GM18517 (cell line): Measurements from ENCODE around the gene MEIOB.
"Not testable (repeated sequence)": the region's sequence is repeated elsewhere in the genome, so short reads cannot be mapped to it uniquely, and the experiment has no call there.

Experiments
- ATAC-seq: cut with Tn5 transposase; IDR thresholded peaks from one replicate; pipeline ENCODE4 v1.9.1; 2021; ENCODE audit warnings: mild to moderate bottlenecking, moderate library complexity; ENCODE audit not compliant: unreplicated experiment

Gene MEIOB

DNA sequence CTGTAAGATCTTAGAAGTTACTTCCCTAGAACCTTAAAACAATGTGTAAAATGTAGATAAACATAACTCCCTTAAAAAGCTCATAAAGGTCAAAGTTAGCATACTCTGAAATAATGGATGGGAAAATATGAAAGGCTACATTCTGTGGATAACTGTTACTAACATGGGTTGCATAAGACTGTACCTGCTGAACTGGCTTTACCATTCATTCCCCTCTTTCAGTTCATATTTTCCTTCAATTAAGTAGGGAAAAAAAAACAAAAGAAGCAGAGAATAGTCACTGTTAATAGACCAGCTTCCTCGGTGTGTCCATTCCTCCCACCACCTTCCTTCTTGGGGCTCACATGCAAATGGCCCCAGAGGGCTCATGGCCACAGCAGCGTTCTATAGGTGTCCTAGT lies 7.5 kb upstream of the MEIOB start:
- no peak for ATAC-seq

DNA sequence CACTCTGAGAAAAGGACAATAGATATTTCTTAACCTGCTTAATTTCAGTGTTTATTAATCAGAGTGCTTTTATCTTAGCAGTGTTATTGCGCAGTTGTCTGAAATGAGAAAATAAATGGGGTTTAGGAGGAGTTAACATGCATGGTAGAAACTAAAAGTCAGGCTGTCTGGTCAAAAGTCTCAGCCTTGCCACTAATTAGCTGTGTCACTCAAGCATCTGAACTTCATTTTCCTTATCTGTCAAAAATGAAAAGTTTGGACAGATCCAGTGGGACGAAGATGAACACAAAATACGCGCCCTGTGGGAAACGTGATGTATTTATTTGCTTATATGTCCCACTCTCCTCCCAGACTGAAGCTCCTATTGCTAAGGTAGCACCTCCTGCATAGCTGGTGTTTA lies 6.3 kb upstream of the MEIOB start:
- no peak for ATAC-seq

DNA sequence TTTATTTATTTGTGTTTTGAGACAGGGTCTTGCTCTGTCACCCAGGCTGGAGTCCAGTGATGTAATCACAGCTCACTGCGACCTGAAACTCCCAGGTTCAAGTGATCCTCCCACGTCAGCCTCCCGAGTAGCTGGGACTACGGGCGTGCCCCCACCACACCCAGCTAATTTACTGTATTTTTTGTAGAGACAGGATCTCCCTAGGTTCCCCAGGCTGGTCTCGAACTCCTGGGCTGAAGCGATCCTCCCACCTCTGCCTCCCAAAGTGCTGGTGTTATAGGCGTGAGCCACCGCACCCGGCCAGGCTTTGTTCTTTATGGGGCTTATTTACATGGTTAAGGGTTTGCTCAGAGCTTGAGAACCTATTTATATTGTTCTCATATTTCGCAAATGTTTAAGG lies 5.8 kb upstream of the MEIOB start:
- ATAC-seq, result no peak

DNA sequence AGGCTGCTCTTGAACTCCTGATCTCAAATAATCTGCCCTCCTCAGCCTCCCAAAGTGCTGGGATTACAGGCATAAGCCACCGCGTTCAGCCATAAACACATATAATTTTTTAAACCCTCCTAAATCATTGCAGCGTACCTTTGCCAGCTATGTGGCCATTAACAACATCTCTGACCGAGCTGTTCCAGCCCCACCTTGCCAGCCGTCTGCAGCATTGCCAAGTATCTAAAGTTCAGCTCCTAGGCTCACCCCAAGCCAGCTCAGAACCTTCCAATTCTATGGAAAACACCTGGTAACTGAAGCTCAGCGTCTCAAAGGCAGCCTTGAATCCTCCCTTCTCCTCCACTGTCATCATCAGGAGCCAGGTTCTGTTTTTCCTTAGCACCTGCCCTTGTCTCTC lies 5.1 kb upstream of the MEIOB start:
- ATAC-seq, result no peak

DNA sequence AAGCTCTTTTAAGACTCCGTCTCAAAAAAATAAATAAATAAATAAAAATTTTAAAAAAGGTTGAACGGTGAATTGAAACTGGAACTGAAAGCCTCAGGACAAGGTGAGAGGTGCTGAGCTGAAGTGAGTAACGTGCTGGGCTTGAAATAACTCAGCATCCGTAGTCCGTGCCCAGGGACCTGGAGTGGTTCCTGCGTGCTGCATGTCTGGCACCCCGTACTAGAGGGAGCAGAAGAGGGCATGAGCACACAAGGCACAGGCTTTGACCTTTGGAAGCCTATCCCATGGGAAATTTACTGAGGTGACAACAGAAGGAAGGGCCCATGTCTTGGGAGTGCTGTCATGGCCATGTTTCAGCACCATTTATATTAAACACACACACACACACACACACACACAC lies 4.5 kb upstream of the MEIOB start:
- ATAC-seq, result no peak

DNA sequence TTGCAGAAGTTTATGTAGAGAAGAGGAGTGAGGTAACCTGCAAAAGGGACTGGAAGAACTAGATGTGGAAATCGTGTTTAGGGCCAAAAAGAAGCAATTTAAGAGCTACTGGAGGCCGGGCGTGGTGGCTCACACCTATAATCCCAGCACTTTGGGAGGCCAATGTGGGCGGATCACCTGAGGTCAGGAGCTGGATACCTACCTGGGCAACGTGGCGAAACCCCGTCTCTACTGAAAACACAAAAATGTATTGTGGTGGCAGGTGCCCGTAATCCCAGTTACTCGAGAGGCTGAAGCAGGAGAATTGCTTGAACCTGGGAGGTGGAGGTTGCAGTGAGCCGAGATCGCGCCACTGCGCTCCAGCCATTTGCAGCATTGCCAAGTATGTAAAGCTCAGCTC lies 4.1 kb upstream of the MEIOB start:
- not testable (repeated sequence) for ATAC-seq

DNA sequence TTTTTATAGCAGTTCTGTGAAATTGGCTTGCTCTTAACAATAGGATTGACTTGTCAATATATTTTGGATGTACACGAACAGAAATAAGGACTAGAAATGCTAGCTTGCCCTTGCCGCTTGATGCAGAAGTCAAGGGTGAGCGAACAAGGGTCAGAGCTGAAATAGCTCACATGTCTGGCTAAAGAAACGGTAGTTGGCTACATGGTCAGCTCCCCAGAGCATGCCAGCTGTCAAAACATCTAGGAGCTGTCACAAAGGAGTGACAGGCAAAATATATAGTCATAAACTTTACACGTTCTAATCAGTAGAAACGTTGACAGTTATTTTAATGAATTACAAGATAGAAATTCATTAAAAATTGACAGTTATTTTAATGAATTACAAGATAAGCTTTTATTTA lies 2.9 kb upstream of the MEIOB start:
- ATAC-seq, result no peak

DNA sequence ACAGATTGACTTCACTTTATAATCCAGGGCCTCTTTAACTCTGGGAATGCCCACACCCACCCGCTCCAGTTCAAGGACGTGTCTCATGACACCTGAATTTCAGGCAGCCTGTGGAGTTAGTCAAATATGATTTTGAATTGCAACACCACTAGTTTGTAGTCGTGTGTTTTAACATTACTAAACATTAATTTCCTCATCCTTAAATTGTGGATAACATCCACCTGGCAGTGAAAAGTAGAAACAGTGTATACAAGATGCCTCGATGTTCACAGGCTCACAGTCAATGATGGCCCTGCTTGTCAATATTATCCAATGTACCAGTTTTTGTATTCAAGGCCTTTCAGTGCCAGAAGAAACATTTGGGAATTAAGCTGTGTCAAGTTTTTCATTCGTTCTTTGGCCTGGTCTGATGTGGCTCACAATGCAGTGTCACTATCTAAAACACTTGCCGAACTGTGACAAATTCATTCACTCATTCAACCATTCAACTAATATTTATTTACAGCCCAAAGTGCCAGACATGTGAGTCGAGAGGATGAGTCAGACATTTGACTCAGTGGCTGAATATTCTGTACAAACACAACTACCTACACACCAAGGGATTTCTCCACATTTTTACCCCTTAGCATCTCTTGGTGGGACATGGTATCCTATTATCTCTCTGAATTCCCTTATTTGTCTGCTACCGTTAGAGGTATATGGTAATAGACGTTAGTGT lies 1.4 kb downstream of the MEIOB start:
- ATAC-seq, result no peak

DNA sequence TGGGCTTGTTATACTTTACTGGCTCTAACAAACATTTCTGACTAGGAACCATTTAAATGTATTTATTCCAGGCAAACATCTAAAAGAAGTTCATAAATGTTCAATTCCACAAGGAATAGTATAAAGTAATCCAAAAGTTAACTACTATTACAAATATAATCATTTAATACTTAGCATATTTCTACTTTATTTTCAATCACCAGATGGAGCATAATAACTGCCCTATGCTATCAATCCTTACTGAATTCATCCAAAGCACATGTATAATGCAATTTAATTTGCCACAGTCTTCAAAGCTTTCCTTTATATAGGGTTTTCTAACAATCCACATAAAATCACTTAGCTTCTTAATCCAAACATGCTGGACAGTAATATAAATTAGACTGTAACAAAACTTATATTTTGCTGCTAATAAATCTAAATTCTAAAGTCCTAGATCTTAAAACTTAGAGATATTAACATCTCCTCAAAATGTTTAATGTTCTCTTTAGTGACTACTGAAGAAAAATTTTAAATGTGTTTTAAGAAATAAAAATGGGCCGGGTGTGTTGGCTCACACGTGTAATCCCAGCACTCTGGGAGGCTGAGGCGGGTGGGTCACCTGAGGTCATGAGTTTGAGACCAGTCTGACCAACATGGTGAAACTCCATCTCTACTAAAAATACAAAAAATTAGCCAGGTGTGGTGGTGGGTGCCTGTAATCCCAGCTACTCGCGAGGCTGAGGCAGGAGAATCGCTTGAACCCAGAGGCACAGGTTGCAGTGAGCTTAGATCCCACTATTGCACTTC lies 5.9 kb downstream of the MEIOB start:
- no peak for ATAC-seq

DNA sequence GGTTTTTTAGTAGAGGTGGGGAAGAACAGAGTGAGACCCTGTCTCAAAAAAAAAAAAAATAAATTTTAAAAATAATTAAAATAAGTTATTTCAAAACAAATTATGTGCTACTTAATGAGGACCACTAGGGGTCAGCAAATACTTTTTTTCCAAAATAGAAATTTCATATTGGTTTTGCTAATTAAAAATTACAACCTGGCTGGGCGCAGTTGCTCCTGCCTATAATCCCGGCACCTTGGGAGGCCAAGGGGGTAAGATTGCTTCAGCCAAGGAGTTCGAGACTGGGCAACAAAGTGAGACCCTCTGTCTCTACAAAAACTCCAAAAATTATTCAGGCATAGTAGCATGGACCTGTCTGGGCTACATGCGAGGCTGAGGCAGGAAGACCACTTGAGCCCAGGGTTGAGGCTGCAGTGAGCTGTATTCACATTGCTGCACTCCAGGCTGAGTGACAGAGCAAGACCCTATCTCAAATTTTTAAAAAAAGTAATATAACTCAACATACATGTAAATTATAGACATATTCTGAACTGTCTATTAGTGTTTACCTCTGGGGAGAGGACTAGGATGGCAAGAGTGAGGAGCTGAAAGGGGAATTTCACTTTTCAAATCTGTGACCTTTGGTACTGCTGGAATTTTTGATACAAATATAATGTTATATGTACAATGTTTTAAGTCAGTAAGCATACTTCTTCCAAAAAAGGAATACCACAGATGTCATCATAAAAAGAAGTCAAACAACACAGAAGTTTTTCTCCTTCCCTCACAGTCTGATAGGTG lies 8.1 kb downstream of the MEIOB start:
- ATAC-seq, result no peak

DNA sequence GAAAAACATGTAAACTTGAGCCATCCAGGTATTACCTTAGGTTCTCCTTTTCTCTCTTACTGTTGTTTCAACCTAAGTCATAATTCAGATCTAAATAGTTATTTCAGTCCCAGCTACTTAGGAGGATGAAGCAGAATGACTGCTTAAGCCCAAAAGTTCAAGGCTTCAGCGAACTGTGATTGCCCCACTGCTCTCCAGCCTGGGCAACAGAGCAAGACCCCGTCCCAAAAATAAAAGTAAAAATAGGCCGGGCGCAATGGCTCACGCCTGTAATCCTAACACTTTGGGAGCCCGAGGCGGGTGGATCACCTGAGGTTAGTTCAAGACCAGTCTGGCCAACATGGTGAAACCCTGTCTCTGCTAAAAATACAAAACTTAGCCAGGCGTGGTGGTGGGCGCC lies 9.6 kb downstream of the MEIOB start:
- ATAC-seq, result no peak

DNA sequence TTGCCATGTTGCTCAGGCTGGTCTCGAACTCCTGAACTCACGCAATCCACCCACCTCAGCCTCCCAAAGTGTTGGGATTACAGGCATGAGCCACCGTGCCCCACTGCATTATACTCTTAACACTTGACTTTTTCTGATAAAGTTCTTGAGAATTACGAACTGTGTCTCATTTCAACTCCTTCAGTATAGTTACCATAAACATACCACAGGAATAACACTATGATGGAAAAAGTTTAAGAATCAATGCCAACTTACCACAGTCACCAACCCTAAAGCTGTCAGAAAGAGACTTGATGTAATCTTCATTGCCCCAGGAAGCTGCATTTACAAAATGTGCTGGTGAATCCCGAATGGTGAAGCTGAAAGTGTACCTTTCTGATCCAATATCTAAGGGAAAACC lies 10.2 kb downstream of the MEIOB start:
- no peak for ATAC-seq

DNA sequence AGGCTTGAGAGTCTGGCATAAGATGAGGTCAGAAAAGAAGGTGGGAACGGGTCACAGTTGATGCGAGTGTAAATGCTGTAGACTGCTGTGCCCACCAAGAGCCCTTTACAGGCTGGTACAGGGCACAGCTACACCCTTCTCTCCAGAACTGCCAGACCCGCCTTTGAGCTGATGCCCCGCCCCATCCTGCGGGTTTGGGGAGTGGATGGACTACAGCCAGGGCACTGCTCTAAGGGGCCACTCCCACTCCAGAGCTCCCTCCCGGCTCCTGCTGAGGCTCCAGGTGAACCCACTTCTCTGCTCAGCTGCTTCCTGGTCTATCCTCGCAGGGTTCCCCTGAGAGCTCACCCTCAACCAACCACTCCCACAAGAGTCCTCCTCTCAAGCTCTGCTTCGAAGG lies 12.3 kb downstream of the MEIOB start:
- ATAC-seq, result no peak

DNA sequence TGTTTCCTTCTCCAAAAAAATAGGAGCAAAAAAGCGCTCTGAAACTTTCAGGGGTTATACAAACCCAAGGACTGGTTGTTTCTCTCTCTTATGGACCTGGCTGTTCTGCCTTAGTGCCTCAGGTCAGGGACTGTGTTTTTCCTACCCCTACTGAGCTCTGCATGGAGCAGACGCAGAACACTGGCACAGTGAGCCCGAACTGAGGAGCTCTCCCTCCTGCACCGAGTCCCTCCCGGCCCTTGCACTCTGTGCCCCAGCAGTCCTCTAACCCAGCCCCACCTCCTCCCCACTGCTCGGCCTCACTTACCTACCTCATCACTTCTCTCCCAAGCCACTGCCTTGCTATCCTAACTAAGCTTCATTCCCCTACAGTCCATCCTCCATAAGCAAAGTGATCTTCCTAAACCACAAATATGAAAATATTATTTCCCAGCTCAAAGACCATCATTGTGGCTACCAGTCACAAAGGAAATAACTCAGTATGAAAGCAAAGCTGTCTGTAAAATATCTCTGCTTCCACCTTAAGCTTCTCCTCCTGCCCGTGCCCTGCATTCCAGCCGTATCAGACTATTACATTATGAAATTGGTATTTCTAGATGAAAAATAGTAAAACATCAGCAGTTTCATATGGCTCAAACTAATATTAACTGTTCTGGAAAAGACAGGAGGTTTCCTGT lies 13.6 kb downstream of the MEIOB start:
- ATAC-seq, result no peak

DNA sequence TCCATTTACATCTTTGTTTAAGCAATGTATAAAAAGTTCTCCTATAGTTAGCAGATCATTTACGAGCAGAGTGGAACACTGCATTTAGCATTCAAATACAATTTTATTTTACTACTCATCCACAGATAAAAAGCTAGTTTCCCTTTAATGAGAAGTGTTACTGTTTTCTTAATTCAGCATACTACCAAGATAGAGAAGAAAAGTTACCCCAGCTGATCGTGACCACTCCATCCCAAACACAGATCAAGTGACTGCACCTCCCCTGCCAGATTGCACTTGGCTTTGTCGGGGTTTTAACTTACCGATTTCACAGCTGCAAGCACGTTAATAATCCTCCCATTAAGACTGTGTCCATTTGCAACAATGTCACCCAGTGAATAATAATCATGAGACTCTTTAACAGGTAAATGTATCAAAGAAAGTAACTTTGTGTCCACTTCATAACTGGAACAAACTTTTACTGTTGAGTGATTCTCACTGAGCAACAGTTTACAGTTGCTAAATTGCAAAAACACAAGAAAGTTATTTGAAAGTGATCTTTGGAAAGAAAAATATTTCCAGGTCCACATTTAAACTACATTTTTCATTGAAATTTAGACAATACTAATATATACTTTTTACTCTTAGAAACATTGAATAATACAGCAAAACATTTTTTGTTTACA lies 14.4 kb downstream of the MEIOB start:
- ATAC-seq, result no peak

DNA sequence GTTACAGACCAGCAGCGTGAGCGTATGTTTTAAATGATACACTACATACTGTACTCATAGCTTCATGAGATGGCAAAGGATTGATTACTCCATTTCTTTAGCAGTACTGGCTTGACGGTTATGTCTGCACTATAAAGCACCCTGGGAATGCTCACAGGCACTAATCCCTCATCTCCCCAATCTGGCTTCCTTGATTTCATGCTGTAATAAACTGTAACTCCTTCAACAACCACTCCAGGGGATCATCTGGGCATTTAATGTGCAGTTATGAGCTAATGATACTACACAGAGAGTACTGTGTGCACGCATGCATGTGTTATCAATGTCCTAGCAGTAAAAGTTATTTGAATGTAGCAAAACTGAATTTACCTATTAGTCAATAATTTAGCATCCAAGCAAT lies 20.2 kb downstream of the MEIOB start:
- ATAC-seq, result no peak

DNA sequence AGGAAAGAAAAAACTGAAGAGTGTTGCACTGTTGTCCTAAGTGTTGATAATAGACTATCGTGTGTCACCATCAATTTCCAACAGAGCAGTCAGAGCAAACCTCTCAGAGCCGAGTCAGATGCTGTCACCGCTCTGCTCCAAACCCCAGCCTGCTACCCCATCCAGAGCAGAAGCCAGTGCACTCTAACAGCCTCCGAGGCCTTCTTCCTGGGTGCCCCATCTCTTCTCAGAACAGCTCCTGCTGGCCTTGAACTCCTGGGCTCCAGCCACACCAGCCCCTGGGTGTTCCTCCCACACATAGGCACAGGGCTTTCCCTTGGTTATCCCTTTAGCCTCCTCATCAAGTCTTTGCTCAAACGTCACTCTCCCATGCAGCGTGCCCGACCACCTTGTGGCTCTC lies 21.0 kb downstream of the MEIOB start:
- no peak for ATAC-seq

DNA sequence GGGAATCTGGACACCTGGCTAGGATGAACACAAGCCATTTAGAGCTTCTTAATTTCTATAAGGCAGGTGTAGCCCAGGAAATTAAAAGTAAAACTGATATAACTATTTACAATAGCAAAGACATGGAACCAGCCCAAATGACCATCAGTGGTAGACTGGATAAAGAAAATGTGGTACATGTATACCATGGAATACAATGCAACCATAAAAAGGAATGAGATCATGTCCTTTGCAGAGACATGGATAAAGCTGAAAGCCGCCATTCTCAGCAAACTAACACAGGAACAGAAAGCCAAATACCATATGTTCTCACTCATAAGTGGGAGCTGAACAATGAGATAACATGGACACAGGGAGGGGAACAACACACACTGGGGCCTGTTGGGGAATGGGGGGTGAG lies 25.5 kb downstream of the MEIOB start:
- no peak for ATAC-seq

DNA sequence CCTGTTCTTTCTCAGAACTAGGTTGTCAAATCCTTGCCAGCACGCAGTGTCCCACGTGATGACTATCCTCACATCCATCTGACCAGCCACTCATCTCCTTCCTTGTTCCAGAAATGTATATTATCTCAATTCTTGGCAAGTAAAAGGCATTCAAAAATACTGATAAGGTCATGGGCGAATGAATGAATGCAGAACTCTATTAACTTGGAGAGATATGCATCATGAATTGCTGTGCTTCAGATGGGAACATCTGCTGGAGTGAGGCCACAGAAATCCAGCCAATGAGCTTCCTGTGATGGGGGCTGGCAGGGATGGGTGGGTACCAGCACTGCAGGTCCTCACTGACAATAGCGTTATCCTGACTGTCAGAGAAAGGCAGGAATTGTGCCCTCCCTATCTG lies 26.0 kb downstream of the MEIOB start:
- no peak for ATAC-seq

DNA sequence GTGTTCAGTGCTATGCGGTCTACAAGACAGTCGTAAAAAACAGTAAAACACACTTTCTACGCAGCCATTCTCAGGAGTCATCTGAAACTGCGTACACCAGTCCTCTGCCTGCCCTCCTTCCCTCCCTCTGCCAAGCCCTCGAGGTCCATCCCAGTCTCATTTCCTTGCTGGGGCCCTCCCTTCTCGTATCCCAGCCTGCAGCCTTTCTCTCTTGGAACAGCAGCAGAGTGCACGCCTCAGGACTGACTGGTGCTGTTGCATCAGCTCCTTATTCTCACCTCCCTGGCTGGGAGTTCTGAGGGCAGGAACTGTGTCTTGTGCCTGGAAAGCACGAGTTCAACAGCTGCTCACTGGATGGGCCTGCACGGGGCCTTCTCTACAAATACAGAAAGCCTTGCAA lies 32.4 kb downstream of the MEIOB start:
- no peak for ATAC-seq

DNA sequence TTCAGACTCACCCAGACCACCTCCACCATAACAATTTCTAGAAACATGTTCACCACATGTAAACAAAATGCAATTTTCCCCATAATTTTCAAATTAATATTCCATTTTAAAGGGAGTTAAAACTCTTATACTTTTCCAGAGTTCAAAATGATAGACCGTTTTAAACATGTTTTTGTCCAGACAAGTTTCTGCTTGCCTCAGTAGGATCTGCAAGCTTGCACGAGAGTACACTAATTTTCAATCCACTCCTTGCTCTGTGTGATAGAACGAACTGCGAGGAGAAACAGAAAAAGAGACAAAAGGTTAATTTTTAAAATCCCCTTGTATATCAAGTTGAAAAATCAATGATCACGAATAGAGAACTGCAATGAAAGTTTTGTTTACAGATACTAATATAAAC lies 37.9 kb downstream of the MEIOB start:
- ATAC-seq, result no peak
